ENCODE measurements around the gene STRA6. TPM values are rescaled to one million over a fixed set of nuclear protein-coding genes. Genes with fewer than 3 reads are reported as not detected.

STRA6 gene
- total RNA-seq, 1 donor from 2014 or later = 4.9 TPM

GRCh38 chr15:74130849-74131627, 71.5 kb downstream of the STRA6 start:
- Mint-ChIP-seq H3K27me3 (ENCODE audit: low read depth) (peaks cover 35% of the 10 kb centered on the region), H3K4me3 (ENCODE audit: unreplicated experiment) (peak overlapping the region; percentile 63), H3K4me1 (ENCODE audit: low read depth) (peaks cover 42% of the 10 kb centered on the region), H3K27ac (ENCODE audit: unreplicated experiment) (no peak overlapping the region), H3K36me3 (ENCODE audit: low read depth) (peaks cover 2% of the 10 kb centered on the region), H3K9me3 (ENCODE audit: low read depth) (no peaks in the 10 kb centered on the region)
- no peak for TF ChIP-seq CTCF (IDR thresholded peaks at IDR 0.05)
- DNase-seq (ENCODE audit: low spot score) = no peak

- TF ChIP-seq CTCF (IDR thresholded peaks at IDR 0.05) = no peak
- peaks cover 35% of the 10 kb centered on the region for H3K4me1 Mint-ChIP-seq (ENCODE audit: low read depth)
- H3K27ac Mint-ChIP-seq (ENCODE audit: unreplicated experiment) = no peak within 1 kb of the TSS
- peaks cover 2% of the 10 kb centered on the region for H3K36me3 Mint-ChIP-seq (ENCODE audit: low read depth)
- H3K27me3 Mint-ChIP-seq (ENCODE audit: low read depth) = peaks cover 35% of the 10 kb centered on the region
- no peaks in the 10 kb centered on the region for H3K9me3 Mint-ChIP-seq (ENCODE audit: low read depth)
- DNase-seq (ENCODE audit: low spot score) = no peak
- H3K4me3 Mint-ChIP-seq (ENCODE audit: unreplicated experiment) = peak within 1 kb of the TSS; percentile 68
These were observed 72.3 kb downstream of the STRA6 start, which contains the start of gene ISLR2 for GRCh38 chr15:74130155-74130848. TSS of gene ISLR2 (plus strand) at chr15:74130586. CDS start at chr15:74132755, 2,169 bp downstream.

- Mint-ChIP-seq H3K4me3 (ENCODE audit: unreplicated experiment) (peak overlapping the region; percentile 68), H3K27ac (ENCODE audit: unreplicated experiment) (no peak overlapping the region), H3K9me3 (ENCODE audit: low read depth) (no peaks in the 10 kb centered on the region), H3K4me1 (ENCODE audit: low read depth) (peaks cover 32% of the 10 kb centered on the region), H3K27me3 (ENCODE audit: low read depth) (peaks cover 35% of the 10 kb centered on the region), H3K36me3 (ENCODE audit: low read depth) (peaks cover 2% of the 10 kb centered on the region)
- TF ChIP-seq CTCF (IDR thresholded peaks at IDR 0.05) = no peak
- no peak for DNase-seq (ENCODE audit: low spot score)
These were observed 72.9 kb downstream of the STRA6 start for GRCh38 chr15:74129586-74130154.

Other genes with a start within 250 kb of the STRA6 start
- gene STOML1, start 210.5 kb downstream of the STRA6 start, total RNA-seq = 18.0 to 26.4 TPM (median 18.9 TPM) in 3 replicates
- 38.8 to 44.3 TPM (median 40.0 TPM) in 3 replicates for gene PML, start 208.1 kb downstream of the STRA6 start, total RNA-seq
- 0.12 to 0.46 TPM in 2 of 3 replicates, not detected in the other for gene GOLGA6A, start 120.2 kb downstream of the STRA6 start, total RNA-seq
- gene ISLR2, start 72.2 kb downstream of the STRA6 start, total RNA-seq = 2.9 to 4.9 TPM (median 3.2 TPM) in 3 replicates
- 49.6 to 143 TPM (median 53.3 TPM) in 3 replicates for gene ISLR, start 29.1 kb downstream of the STRA6 start, total RNA-seq
- not detected in 3 replicates for gene CCDC33, start 33.5 kb upstream of the STRA6 start, total RNA-seq
- gene CYP11A1, start 164.9 kb upstream of the STRA6 start, total RNA-seq = 0.32 to 0.54 TPM in 2 of 3 replicates, not detected in the other
- gene SEMA7A, start 231.2 kb upstream of the STRA6 start, total RNA-seq = 1.1 to 3.3 TPM (median 2.3 TPM) in 3 replicates

Measured in chondrocyte (in vitro differentiated cells).